Vagina (tissue), 2 donors: ENCODE results near the gene CBX8.

Experiments used
- CTCF ChIP-seq, 3 experiments: fragments of 450-650 bp in 2 of 3; fragments of 200-600 bp in 1 of 3; sonication (generic) in 1 of 3; IDR thresholded peaks; one replicate each; pipeline ENCODE4 v1.5.1; 2017 to 2019; ENCODE audit warnings: antibody characterized with exemption in 3 of 3, mild to moderate bottlenecking in 2 of 3, moderate library complexity in 2 of 3
- POLR2A ChIP-seq, 2 donors: fragments of 450-650 bp; IDR thresholded peaks; one replicate each; pipeline ENCODE4 v1.6.1; 2017; ENCODE audit warnings: antibody characterized with exemption in 2 of 2, mild to moderate bottlenecking in 2 of 2, moderate library complexity in 2 of 2
- POLR2AphosphoS5 ChIP-seq, 2 donors: sonication (generic); formaldehyde crosslinking; IDR thresholded peaks; one replicate each; pipeline ENCODE4 v1.9.0; 2017; ENCODE audit warnings: antibody characterized with exemption in 2 of 2, mild to moderate bottlenecking in 2 of 2, low read depth in 1 of 2; ENCODE audit not compliant: insufficient read depth in 1 of 2

- no peak for TF ChIP-seq CTCF (IDR thresholded peaks at IDR 0.05)
- no peak for TF ChIP-seq POLR2A (IDR thresholded peaks at IDR 0.05)
- no peak for TF ChIP-seq POLR2AphosphoS5 (IDR thresholded peaks at IDR 0.05; ENCODE audit: insufficient read depth in 1 of 2, low read depth in 1 of 2)
These were observed 7.3 kb upstream of the CBX8 start for GRCh38 chr17:79803997-79804855.
